Measurements from ENCODE around the gene KLHL35.
A peak's percentile ranks its signal among the peaks of the same experiment; 100 is the strongest.

The KLHL35 gene

GRCh38 chr11:75432911-75433321, at the start of gene KLHL35:
Gene KLHL35 (minus strand): TSS chr11:75433203. CDS start chr11:75430629, 2,574 bp downstream.
- DNase-seq, result peak in 1 of 2 experiments; percentile 64

GRCh38 chr11:75481922-75482606, 49.1 kb upstream of the KLHL35 start:
- no peak for DNase-seq

GRCh38 chr11:75481223-75481921, 48.4 kb upstream of the KLHL35 start:
- DNase-seq, result no peak

GRCh38 chr11:75480185-75481175, 47.5 kb upstream of the KLHL35 start:
- DNase-seq, result no peak

- DNase-seq, result no peak
Observed at GRCh38 chr11:75479597-75480145, 46.7 kb upstream of the KLHL35 start.

- DNase-seq, result no peak
Observed at GRCh38 chr11:75478783-75479596, 46.0 kb upstream of the KLHL35 start.

- no peak for DNase-seq
Observed at GRCh38 chr11:75477614-75477935, 44.6 kb upstream of the KLHL35 start.

GRCh38 chr11:75476739-75477613, 44.0 kb upstream of the KLHL35 start:
- DNase-seq, result peak; percentile 62 to 69

- peak; percentile 72 to 85 for DNase-seq
Observed at GRCh38 chr11:75475767-75476650, 43.0 kb upstream of the KLHL35 start.

- DNase-seq, result peak; percentile 26 to 28
Observed at GRCh38 chr11:75474878-75475766, 42.1 kb upstream of the KLHL35 start.

GRCh38 chr11:75474240-75474639, 41.2 kb upstream of the KLHL35 start:
- DNase-seq, result no peak

- no peak for DNase-seq
Observed at GRCh38 chr11:75473684-75474083, 40.7 kb upstream of the KLHL35 start.

GRCh38 chr11:75472081-75472732, 39.2 kb upstream of the KLHL35 start:
- no peak for DNase-seq

- DNase-seq, result peak; percentile 21 to 34
Observed at GRCh38 chr11:75471176-75471973, 38.4 kb upstream of the KLHL35 start.

GRCh38 chr11:75470476-75471080, 37.6 kb upstream of the KLHL35 start:
- no peak for DNase-seq

GRCh38 chr11:75469785-75470405, 36.9 kb upstream of the KLHL35 start:
- peak; percentile 18 to 24 for DNase-seq

Measured in NCI-H187 (cell line).